Stimulated activated naive CD8-positive, alpha-beta T cell treated with anti-CD3 and anti-CD28 coated beads, Interleukin-15, Interleukin-2, amounts not matched to agents 100 U/mL and 50 U/mL, for 24 hours (primary cell): Measurements from ENCODE around the gene CLEC3A.
"Not testable (repeated sequence)": the region's sequence is repeated elsewhere in the genome, so short reads cannot be mapped to it uniquely, and the experiment has no call there.

Source experiments
- ATAC-seq: fragments of 150-1000 bp; cut with Tn5 transposase; one replicate; pipeline ENCODE4 v1.10.0; 2021
- DNase-seq: peaks from one replicate; pipeline ENCODE4 v3.0.0; 2021

CLEC3A gene

GRCh38 chr16:78022347-78023060, at the start of gene CLEC3A:
Gene CLEC3A, plus strand, starts transcription at chr16:78022548. Its CDS starts 79 bp downstream, at chr16:78022627.
- no peak for ATAC-seq
- DNase-seq, result no peak

- ATAC-seq, result no peak
- DNase-seq, result no peak
These were observed 47.5 kb upstream of the CLEC3A start for GRCh38 chr16:77974883-77975282.

- no peak for ATAC-seq
- DNase-seq, result no peak
These were observed 46.4 kb upstream of the CLEC3A start for GRCh38 chr16:77975942-77976341.

DNA sequence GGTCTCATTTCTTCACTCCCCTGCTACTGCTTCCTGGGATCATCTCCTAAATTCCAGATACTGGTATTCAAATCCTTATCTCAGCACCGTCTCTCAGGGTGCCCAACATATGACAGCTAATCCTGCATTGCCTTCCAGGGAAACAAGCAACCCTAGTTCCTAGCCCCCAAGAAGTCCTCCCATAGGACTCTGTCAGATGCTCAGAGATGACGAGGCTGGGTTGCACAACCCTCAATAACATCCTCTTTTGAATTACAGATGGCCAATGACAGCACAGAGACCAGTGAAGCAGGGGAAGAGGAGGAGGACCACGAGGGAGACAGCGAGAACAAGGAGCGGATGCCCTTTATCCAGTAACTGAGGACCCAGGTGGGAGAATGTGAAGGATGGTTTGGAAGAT, 45.0 kb upstream of the CLEC3A start:
- DNase-seq (no peak), ATAC-seq (no peak)

GRCh38 chr16:77985111-77985510, 37.2 kb upstream of the CLEC3A start:
- no peak for DNase-seq

GRCh38 chr16:77986011-77986740, 36.2 kb upstream of the CLEC3A start:
- DNase-seq, result no peak
- no peak for ATAC-seq

More at GRCh38 chr16:77985111-77985510, 37.2 kb upstream of the CLEC3A start:
- no peak for ATAC-seq

GRCh38 chr16:77987810-77988209, 34.5 kb upstream of the CLEC3A start:
- DNase-seq (no peak), ATAC-seq (no peak)

GRCh38 chr16:77989846-77990245, 32.5 kb upstream of the CLEC3A start:
- DNase-seq (no peak), ATAC-seq (no peak)

GRCh38 chr16:77991701-77992100, 30.6 kb upstream of the CLEC3A start:
- no peak for ATAC-seq

DNA sequence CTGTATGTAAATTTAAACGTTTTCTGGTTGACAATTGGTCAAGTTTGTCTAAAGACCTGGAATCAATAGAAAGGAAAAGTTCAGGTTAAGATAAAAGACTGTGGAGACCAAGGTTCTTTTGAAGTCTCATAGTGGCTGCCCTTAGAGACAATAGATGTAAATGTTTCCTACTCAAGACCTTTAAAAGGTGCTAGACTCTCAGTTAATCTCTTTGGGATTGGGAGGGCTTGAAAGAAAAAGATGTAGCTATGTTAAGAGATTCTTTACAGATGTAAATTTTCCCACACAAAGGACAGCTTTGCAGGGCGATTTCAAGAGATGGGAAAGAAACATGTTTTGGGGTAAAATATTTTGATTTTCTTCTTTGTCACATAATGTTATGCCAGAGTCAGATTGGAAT, 30.0 kb upstream of the CLEC3A start:
- not testable (repeated sequence) for ATAC-seq, DNase-seq

More at GRCh38 chr16:77991701-77992100, 30.6 kb upstream of the CLEC3A start:
- DNase-seq, result no peak

DNA sequence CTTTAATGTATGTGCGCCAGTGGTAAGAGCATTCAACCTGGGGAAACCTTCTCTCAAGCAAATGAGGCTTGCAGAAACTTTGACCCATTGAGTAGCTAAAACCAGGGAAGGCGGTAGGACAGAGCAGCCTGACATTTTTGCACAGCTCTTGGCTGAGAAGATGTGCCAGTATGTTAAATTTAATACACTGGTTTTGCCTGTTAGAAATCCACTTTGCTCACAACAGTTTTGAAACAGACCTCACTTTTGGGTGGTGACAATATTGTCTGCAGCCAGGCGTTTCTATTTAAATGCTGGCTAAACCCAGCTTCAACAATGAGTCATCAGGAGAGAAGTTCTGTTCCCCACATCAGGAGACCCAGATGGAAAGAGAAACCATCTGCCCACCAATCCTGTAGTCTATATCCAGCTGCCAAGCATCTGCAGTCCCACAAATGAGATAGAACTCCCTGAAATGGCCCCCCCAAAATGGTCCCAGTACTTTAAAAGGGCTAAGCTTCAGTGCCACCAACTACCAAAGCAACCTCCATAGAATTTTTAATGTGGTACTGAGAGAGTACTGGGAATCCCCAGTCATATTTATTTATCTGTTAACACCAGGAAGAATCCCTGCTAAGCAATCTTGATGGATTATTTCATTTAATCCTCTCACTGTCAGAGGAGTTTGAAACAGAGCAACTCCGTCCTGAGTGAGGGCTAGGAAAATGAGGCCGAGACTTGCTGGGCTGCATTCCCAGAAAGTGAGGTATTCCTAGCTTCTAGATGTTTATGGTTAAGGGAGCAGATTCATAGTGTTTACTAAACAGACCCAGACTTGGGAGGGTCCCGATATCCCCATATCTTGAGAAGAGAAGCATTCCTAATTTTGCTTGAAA, 29.0 kb upstream of the CLEC3A start:
- ATAC-seq, result no peak
- DNase-seq, result no peak

GRCh38 chr16:77995843-77996455, 26.4 kb upstream of the CLEC3A start:
- no peak for ATAC-seq
- no peak for DNase-seq

- DNase-seq (no peak), ATAC-seq (no peak)
These were observed 23.9 kb upstream of the CLEC3A start for GRCh38 chr16:77998350-77999023.

GRCh38 chr16:78001451-78002025, 20.8 kb upstream of the CLEC3A start:
- DNase-seq (no peak), ATAC-seq (no peak)

GRCh38 chr16:78002915-78003538, 19.3 kb upstream of the CLEC3A start:
- ATAC-seq (peak; percentile 92), DNase-seq (peak; percentile 80)

- DNase-seq (no peak), ATAC-seq (no peak)
These were observed 17.8 kb upstream of the CLEC3A start for GRCh38 chr16:78004517-78004916.

- ATAC-seq (no peak), DNase-seq (peak; percentile 9)
These were observed 16.5 kb upstream of the CLEC3A start for GRCh38 chr16:78005881-78006280.

DNA sequence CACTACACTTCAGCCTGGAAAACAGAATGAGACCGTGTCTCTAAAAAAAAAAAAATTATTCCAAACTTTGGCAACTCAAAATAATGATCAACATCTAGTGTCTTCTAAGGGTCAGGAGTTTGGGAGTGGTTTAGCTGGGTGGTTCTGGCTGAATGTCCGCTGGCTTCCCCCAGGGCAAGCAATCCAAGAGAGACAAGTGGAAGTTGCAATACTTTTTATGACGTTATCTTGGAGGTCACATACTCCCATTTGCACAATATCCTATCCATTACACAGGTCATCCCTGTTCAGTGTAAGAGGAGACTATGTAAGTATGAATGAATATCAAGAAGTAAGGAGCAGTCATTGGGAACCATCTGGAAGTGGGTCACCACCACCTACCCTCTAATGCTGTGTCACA, 15.2 kb upstream of the CLEC3A start:
- DNase-seq (no peak), ATAC-seq (no peak)

DNA sequence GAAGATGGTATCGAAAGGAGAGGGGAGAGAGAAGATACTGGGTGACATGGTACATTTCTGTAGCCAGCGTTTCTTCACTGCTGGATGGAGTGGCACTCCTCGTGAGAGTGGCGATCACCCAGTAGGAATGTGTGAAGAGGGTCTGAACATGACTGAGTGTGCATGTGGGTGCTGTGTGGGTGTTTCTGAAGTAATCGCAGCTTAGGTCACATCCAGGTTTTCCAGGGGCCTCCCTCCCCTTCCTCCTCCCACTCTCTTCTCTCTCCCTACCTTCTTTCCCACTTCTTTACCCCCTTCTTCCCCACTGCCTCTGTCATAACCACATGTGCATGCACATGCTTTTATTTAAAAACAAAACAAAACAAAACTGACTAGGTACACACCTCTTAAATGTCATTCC, 1.8 kb downstream of the CLEC3A start:
- ATAC-seq (no peak), DNase-seq (no peak)

- DNase-seq (no peak), ATAC-seq (no peak)
These were observed 3.3 kb downstream of the CLEC3A start for GRCh38 chr16:78025631-78026030.

DNA sequence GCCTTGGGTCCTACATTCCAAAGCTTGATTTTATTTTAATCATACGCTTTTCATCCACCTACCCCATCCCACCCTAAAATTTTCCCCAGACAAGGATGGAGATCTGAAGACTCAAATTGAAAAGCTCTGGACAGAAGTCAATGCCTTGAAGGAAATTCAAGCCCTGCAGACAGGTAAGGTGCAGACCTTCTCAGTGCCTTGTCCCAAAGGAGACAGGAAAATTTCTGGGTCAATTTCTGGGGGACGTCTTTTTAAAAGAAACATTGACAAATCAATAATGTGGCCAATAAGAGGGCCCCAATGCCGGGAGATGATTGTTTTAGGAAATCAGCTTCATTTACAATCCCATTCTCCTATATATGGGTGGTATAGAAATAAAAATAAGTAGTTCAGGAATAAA, 5.7 kb downstream of the CLEC3A start:
- no peak for ATAC-seq
- no peak for DNase-seq
